ENCODE results near the gene USE1. TPM values are rescaled to one million over a fixed set of nuclear protein-coding genes. Genes with fewer than 3 reads are reported as not detected.

USE1 gene
- total RNA-seq, 1 donor = 25.7 TPM

GRCh38 chr19:17240826-17241399 is 25.8 kb downstream of the USE1 start:
- peaks cover 46% of the 10 kb centered on the region for H3K79me2 ChIP-seq (ENCODE audit: insufficient read depth, low read length)
- H3K36me3 ChIP-seq (ENCODE audit: insufficient read depth, low read length) = peaks cover 12% of the 10 kb centered on the region
- H3K9me3 ChIP-seq (ENCODE audit: low read depth, low read length) = no peaks in the 10 kb centered on the region
- no peaks in the 10 kb centered on the region for H3K27me3 ChIP-seq (ENCODE audit: insufficient read depth, low read length)
- H3K4me2 ChIP-seq (ENCODE audit: insufficient read depth, low read length) = no peak overlapping the region
- peaks cover 30% of the 10 kb centered on the region for H4K20me1 ChIP-seq (ENCODE audit: insufficient read depth, low read length)
- H3K4me1 ChIP-seq (ENCODE audit: insufficient read depth, low read length) = peaks cover 11% of the 10 kb centered on the region
- no peak overlapping the region for H3K27ac ChIP-seq (ENCODE audit: low read depth, low read length)
- no peak overlapping the region for H3K4me3 ChIP-seq (ENCODE audit: insufficient read depth, low read length)
- peak; percentile 89 for DNase-seq (ENCODE audit: insufficient read length, low spot score, missing footprints)
- no peak overlapping the region for H2AFZ ChIP-seq (ENCODE audit: low read length)
- no peak for TF ChIP-seq CTCF (IDR thresholded peaks at IDR 0.05; ENCODE audit: extremely low read depth, low read depth, low read length)

DNA sequence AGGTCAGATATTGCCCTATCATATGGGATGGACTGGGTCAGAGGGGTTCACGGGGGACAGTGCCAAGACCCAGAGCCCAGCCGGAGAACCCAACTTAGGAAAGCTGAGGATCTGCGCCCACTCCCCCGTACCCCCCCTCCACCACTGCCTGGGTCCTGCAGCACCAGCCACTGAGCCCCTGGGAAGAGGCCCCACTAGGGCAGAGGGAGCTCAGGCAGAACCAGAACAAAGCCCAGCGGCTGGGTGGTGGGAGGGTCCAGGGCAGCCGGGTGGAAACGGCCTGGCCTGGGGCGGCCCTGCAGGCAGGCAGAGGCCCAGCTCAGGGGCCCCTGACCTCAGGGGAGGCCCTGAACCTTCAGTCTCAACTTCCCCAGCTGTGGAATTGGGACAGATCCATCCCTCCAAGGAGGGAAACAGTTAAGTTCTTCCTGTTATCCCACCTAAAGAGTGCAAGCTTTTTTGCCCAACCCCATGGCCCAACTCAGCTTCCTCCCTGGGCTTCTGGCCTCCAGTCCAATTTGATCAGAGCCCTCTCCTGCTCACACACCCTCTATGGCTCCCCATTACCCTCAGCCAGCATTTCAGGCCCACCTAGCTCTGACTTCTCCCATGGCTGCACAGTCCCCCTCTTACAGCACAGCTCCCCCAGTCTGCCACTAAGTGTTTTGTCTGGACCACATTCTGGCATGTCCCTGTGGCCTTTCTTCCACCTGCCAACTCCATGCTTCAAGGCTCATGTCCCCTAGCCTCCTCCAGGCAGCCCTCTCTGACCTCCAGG is 27.5 kb downstream of the USE1 start:
- H3K27me3 ChIP-seq (ENCODE audit: insufficient read depth, low read length) = no peaks in the 10 kb centered on the region
- H3K27ac ChIP-seq (ENCODE audit: low read depth, low read length) = no peak overlapping the region
- H3K4me3 ChIP-seq (ENCODE audit: insufficient read depth, low read length) = no peak overlapping the region
- peaks cover 46% of the 10 kb centered on the region for H3K79me2 ChIP-seq (ENCODE audit: insufficient read depth, low read length)
- no peaks in the 10 kb centered on the region for H3K9me3 ChIP-seq (ENCODE audit: low read depth, low read length)
- peak; percentile 89 for DNase-seq (ENCODE audit: insufficient read length, low spot score, missing footprints)
- H2AFZ ChIP-seq (ENCODE audit: low read length) = no peak overlapping the region
- peaks cover 28% of the 10 kb centered on the region for H4K20me1 ChIP-seq (ENCODE audit: insufficient read depth, low read length)
- H3K36me3 ChIP-seq (ENCODE audit: insufficient read depth, low read length) = peaks cover 12% of the 10 kb centered on the region
- no peak for TF ChIP-seq CTCF (IDR thresholded peaks at IDR 0.05; ENCODE audit: extremely low read depth, low read depth, low read length)
- H3K4me1 ChIP-seq (ENCODE audit: insufficient read depth, low read length) = peaks cover 24% of the 10 kb centered on the region
- H3K4me2 ChIP-seq (ENCODE audit: insufficient read depth, low read length) = peak overlapping the region; percentile 24

DNA sequence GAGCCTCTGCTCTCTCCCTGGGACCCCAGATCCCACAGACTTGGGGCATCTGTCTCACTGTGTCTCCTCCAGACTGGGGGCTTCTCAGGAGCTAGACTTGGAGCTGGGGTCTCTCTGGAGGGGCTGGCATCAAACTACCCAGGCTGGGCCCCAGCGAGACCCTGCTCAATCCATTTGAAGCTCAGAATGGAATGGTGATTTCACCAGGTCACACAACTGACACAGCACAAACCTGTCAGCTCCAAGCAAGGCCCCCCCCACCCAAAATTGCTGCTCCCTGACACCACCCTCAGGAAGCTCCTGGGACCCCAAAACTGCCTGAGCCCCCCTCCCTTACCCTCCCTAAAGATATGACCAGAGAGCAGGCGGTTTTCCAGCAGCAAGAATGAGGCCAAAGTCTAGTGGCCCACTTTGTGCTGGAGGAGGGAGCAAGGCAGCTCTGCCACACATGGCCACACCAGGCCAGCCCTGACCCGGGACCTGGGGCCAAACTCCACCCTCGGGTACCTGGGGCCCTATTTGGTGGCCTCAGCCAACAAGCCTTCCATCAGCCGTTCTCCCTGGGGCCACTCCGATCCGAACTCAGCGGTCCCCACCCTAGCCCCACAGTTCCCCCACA is 28.2 kb downstream of the USE1 start:
- H3K27ac ChIP-seq (ENCODE audit: low read depth, low read length) = peak overlapping the region; percentile 37
- peaks cover 26% of the 10 kb centered on the region for H4K20me1 ChIP-seq (ENCODE audit: insufficient read depth, low read length)
- peak; percentile 84 for DNase-seq (ENCODE audit: insufficient read length, low spot score, missing footprints)
- no peaks in the 10 kb centered on the region for H3K9me3 ChIP-seq (ENCODE audit: low read depth, low read length)
- peaks cover 46% of the 10 kb centered on the region for H3K79me2 ChIP-seq (ENCODE audit: insufficient read depth, low read length)
- peaks cover 6% of the 10 kb centered on the region for H3K36me3 ChIP-seq (ENCODE audit: insufficient read depth, low read length)
- no peaks in the 10 kb centered on the region for H3K27me3 ChIP-seq (ENCODE audit: insufficient read depth, low read length)
- H3K4me3 ChIP-seq (ENCODE audit: insufficient read depth, low read length) = peak overlapping the region; percentile 91
- H3K4me2 ChIP-seq (ENCODE audit: insufficient read depth, low read length) = peak overlapping the region; percentile 92
- H3K4me1 ChIP-seq (ENCODE audit: insufficient read depth, low read length) = peaks cover 24% of the 10 kb centered on the region
- peak overlapping the region; percentile 70 for H2AFZ ChIP-seq (ENCODE audit: low read length)
- TF ChIP-seq CTCF (IDR thresholded peaks at IDR 0.05; ENCODE audit: extremely low read depth, low read depth, low read length) = no peak

Data from osteoblast (primary cell).